Vagina (tissue), 2 donors: ENCODE measurements around the gene MAD1L1. TPM values are rescaled to one million over a fixed set of nuclear protein-coding genes. Genes with fewer than 3 reads are reported as not detected.

ENCODE experiments used
- DNase-seq, 2 donors: peaks; one replicate each; pipeline ENCODE4 v3.0.0-alpha.2; 2017; ENCODE audit errors: extremely low spot score in 2 of 2
- H3K27ac ChIP-seq: fragments of 200-600 bp; sonication (generic); one replicate; pipeline ENCODE4 v1.5.1; 2019
- H3K27me3 ChIP-seq: fragments of 200-600 bp; sonication (generic); one replicate; pipeline ENCODE4 v1.5.1; 2019
- H3K36me3 ChIP-seq, 2 donors: fragments of 200-600 bp; sonication (generic); one replicate each; pipeline ENCODE4 v1.5.1; 2017 to 2019
- H3K4me1 ChIP-seq: fragments of 200-600 bp; sonication (generic); one replicate; pipeline ENCODE4 v1.5.1; 2019
- H3K4me3 ChIP-seq, 2 donors: fragments of 200-600 bp; sonication (generic); 1 replicate in 1 of 2; 2 replicates in 1 of 2; pipeline ENCODE4 v1.5.1; 2016 to 2019
- H3K9me3 ChIP-seq: fragments of 200-600 bp; sonication (generic); one replicate; pipeline ENCODE4 v1.5.1; 2019
- CTCF ChIP-seq, 3 experiments: fragments of 450-650 bp in 2 of 3; fragments of 200-600 bp in 1 of 3; sonication (generic) in 1 of 3; IDR thresholded peaks; one replicate each; pipeline ENCODE4 v1.5.1; 2017 to 2019; ENCODE audit warnings: antibody characterized with exemption in 3 of 3, mild to moderate bottlenecking in 2 of 3, moderate library complexity in 2 of 3
- POLR2A ChIP-seq, 2 donors: fragments of 450-650 bp; IDR thresholded peaks; one replicate each; pipeline ENCODE4 v1.6.1; 2017; ENCODE audit warnings: antibody characterized with exemption in 2 of 2, mild to moderate bottlenecking in 2 of 2, moderate library complexity in 2 of 2
- POLR2AphosphoS5 ChIP-seq, 2 donors: sonication (generic); formaldehyde crosslinking; IDR thresholded peaks; one replicate each; pipeline ENCODE4 v1.9.0; 2017; ENCODE audit warnings: antibody characterized with exemption in 2 of 2, mild to moderate bottlenecking in 2 of 2, low read depth in 1 of 2; ENCODE audit not compliant: insufficient read depth in 1 of 2
- intact Hi-C: fragments of 100-400 bp; cut with DNase I; formaldehyde crosslinking; loops from one replicate; pipeline ENCODE4 v1.15.1; 2023
- total RNA-seq: library from RNA; depleted of rRNA; stranded (reverse); fragments of >200 nt; gene quantifications from one replicate; pipeline ENCODE4 v1.2.3, GENCODE V29; 2016

MAD1L1 gene
- total RNA-seq, 1 donor from 2014 or later, result 62.4 TPM

GRCh38 chr7:1926908-1927306, 305.8 kb downstream of the MAD1L1 start:
- TF ChIP-seq POLR2AphosphoS5 (IDR thresholded peaks at IDR 0.05; ENCODE audit: insufficient read depth in 1 of 2, low read depth in 1 of 2) (no peak), POLR2A (IDR thresholded peaks at IDR 0.05) (no peak), CTCF (IDR thresholded peaks at IDR 0.05) (no peak)
- intact Hi-C loops, result no loop called here
- H3K4me1 ChIP-seq, result peaks cover 6% of the 10 kb centered on the region

GRCh38 chr7:1925973-1926907, 306.5 kb downstream of the MAD1L1 start:
- intact Hi-C loops, result no loop called here
- H3K36me3 ChIP-seq, result no peaks in the 10 kb centered on the region
- H3K27me3 ChIP-seq, result no peaks in the 10 kb centered on the region
- H3K4me1 ChIP-seq, result no peaks in the 10 kb centered on the region
- no peak overlapping the region for H3K4me3 ChIP-seq
- no peaks in the 10 kb centered on the region for H3K9me3 ChIP-seq
- DNase-seq, result no peak
- TF ChIP-seq POLR2A (IDR thresholded peaks at IDR 0.05) (no peak), POLR2AphosphoS5 (IDR thresholded peaks at IDR 0.05; ENCODE audit: insufficient read depth in 1 of 2, low read depth in 1 of 2) (no peak), CTCF (IDR thresholded peaks at IDR 0.05) (no peak)
- no peak overlapping the region for H3K27ac ChIP-seq

More at GRCh38 chr7:1926908-1927306, 305.8 kb downstream of the MAD1L1 start:
- H3K36me3 ChIP-seq, result no peaks in the 10 kb centered on the region
- no peak for DNase-seq
- H3K27ac ChIP-seq, result no peak overlapping the region
- no peaks in the 10 kb centered on the region for H3K27me3 ChIP-seq
- no peak overlapping the region for H3K4me3 ChIP-seq
- H3K9me3 ChIP-seq, result no peaks in the 10 kb centered on the region

- intact Hi-C loops, result no loop called here
- Histone ChIP-seq H3K4me3 (no peak overlapping the region), H3K27ac (no peak overlapping the region), H3K9me3 (no peaks in the 10 kb centered on the region), H3K4me1 (peaks cover 3% of the 10 kb centered on the region), H3K36me3 (no peaks in the 10 kb centered on the region), H3K27me3 (no peaks in the 10 kb centered on the region)
- DNase-seq, result no peak
- TF ChIP-seq POLR2AphosphoS5 (IDR thresholded peaks at IDR 0.05; ENCODE audit: insufficient read depth in 1 of 2, low read depth in 1 of 2), result no peak
- no peak for TF ChIP-seq CTCF (IDR thresholded peaks at IDR 0.05)
- no peak for TF ChIP-seq POLR2A (IDR thresholded peaks at IDR 0.05)
These were observed 307.4 kb downstream of the MAD1L1 start for GRCh38 chr7:1925349-1925748.

- intact Hi-C loops, result no loop called here
- TF ChIP-seq CTCF (IDR thresholded peaks at IDR 0.05) (no peak), POLR2A (IDR thresholded peaks at IDR 0.05) (no peak), POLR2AphosphoS5 (IDR thresholded peaks at IDR 0.05; ENCODE audit: insufficient read depth in 1 of 2, low read depth in 1 of 2) (no peak)
- H3K36me3 ChIP-seq, result no peaks in the 10 kb centered on the region
These were observed 308.4 kb downstream of the MAD1L1 start for GRCh38 chr7:1924258-1924817.

More at GRCh38 chr7:1924258-1924817, 308.4 kb downstream of the MAD1L1 start:
- H3K4me3 ChIP-seq, result no peak overlapping the region
- no peak overlapping the region for H3K27ac ChIP-seq
- no peaks in the 10 kb centered on the region for H3K27me3 ChIP-seq
- no peaks in the 10 kb centered on the region for H3K9me3 ChIP-seq
- no peak for DNase-seq
- peaks cover 14% of the 10 kb centered on the region for H3K4me1 ChIP-seq
